ENCODE data around the gene IL6ST.

DNA sequence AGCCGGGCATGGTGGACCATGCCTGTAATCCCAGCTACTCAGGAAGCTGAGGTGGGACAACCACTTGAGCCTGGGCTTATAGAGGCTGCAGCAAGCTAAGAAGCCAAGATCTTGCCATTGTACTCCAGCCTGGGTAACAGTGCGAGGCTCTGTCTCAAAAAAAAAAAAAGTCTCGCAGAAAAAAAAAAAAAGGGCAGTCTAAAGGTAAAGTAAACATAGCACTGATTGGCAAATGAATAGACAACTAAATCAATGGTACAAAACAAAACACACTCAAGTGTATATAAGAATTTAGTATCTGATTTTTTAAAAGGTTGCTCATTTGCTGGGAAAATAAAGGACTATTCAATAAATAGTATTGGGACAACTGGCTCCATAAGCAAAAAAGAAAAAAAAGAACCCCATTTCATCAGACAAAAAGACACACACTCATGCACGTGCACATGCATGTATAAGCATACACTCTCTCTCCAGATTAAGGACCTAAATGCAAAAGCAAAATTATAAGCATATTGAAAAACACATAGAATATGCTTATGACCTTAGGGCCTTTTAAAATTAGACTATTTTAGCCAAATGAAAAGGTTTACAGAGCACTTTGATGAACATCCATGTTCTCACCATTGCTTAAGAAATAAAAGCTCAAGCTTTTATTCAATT, 5.7 kb downstream of the IL6ST start:
- TF ChIP-seq CTCF (IDR thresholded peaks at IDR 0.05) (no peak), POLR2A (IDR thresholded peaks at IDR 0.05) (no peak)

All from Peyer's patch (tissue), 4 donors.